ENCODE data around the gene CYSRT1.

CYSRT1 gene, protein sequence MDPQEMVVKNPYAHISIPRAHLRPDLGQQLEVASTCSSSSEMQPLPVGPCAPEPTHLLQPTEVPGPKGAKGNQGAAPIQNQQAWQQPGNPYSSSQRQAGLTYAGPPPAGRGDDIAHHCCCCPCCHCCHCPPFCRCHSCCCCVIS

DNA sequence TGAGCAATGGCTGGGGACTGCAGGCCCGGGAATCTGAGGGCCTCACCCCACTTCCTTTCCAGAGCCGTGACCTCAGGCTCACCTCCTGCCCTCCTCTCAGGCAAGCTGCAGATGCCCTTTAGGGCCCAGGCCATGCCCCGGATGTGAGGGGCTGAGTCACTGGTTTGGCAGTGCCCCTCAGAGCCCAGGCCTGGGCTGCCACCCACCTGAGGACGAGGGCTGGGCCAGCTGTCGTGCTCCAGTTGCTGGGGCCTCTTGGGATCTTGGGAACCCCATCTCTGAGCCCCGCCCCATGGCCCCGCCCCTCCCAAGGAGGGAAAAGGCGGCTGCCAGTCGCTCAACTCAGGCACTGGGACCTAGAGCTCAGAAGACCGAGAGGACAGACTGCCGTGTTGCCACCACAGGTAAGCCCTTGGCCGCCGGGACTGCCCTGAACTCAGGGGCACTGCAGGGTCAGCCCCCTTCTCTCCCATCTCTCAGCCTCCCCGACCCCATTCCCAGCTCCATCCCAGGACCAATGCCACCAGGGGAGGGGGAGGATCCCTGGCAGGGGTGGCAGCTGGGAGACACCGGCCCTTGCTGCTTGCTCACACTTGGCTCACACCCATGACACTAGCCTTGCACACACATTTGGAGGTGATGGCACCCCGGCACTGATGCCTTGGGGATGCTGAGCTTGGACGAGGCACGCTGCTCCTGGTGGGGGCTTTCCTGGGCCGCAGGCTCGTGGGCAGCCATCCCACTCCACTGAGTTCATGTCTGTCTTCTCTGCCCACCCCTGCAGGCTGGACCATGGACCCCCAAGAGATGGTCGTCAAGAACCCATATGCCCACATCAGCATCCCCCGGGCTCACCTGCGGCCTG is at the start of gene CYSRT1:
TSS of gene CYSRT1 (plus strand) at position 345 of the 865 bp plus-strand sequence. CDS start at position 793, 448 bp downstream.
- DNase-seq (ENCODE audit: low spot score) = no peak

DNA sequence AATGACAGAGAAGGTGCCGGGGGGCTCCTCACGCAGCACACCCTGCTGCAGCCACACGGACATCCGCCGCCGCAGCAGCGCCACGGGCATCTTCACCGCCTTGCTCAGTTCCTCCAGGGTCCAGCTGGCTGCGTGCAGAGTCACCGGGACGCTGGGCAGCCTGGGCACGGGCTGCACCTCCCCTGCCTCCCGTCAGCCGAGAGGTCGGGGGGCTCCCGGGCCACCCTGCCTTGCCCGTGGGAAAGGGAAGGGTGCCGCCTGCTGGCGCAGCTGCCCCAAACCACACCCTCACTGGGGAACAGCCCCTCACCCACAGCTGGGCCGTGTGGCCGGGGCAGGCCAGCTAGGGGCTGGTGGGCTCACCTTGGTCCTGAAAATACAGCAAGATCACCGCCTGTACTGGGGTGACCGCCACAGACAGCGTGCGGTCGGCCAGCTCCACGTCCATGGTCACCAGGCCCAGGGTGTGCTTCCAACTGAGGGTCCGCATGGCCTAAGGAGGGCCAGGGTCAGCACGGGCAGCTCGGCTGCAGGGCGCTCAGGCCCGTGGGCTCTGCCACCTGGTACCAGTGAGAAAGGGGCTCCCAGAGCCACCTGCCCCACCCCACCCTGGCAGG is 49.5 kb upstream of the CYSRT1 start:
- DNase-seq (ENCODE audit: low spot score) = no peak

DNA sequence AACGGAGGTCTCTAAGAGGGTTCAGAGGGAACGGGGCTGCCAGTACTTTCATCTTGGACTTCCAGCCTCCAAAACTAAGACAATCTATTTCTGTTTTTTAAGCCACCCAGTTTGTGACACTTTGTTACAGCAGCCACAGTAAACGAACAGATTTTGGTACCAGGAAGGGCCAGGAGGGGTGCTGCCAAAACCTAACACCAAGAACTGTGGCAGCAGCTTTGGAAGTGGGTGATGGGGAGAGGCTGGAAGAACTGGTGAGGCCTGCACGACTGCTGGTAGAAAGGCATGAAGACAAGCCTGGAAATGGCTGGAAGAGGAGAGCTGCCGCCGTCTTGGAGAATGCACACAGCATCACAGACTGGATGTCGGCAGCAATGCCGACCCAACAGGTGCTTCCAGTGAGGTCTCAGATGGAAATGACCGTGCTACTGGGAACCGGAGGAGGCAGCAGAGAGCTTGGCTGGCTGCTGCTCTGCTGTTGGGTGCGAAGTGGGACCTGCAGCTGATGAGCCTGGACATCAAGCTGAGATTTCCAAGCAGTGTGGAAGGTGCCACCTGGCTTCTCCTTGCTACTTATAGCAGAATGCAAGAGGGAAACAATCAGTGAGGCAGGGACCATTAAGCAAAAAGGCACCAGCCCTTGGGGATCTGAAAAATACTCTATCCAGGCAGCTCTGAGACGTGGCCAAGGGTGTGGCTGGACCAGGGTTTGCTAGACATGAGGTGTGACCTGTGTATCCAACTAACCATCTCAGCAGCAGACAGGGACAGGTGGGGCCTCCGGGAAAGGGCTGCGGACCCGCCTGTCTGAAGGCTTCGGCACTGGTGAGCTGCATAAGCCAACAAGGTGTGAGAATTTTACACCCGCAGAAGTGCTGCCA is 48.4 kb upstream of the CYSRT1 start:
- DNase-seq (ENCODE audit: low spot score) = no peak

DNA sequence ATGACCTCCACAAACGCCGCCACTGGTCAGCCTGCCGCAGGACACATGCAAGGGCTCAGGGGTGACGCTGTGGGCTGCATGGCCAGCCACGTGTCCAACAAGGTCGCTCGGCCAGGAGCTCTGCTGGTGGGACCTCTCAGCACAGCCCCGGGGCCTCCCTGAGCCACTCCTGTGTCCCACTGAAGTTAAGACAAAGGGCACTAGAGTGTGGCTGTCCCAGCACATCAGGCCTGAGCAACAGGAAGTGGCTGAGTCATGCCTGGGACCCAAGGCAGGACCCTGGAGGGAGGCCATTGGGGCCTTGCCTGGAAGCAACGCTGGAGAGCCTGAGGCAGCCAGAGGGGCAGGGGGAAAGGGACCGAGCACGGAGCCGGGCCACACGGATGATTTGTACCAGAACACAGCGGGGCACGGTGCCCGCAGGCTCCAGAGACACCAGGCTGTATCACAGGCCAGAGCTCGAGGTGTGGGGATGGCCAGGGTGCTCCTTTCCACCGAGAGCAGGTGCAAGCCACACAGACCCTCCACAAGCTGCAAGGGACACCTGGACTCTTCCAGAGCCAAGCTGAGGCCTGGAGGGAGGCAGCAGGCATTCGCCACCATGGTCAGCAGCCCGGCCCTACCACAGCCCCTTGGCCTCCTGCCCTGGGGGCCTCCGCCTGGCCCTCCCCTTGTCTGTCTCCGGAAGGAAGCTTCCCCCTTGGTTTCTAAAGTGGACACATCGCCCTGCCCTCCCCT is 46.6 kb upstream of the CYSRT1 start:
- no peak for DNase-seq (ENCODE audit: low spot score)

DNA sequence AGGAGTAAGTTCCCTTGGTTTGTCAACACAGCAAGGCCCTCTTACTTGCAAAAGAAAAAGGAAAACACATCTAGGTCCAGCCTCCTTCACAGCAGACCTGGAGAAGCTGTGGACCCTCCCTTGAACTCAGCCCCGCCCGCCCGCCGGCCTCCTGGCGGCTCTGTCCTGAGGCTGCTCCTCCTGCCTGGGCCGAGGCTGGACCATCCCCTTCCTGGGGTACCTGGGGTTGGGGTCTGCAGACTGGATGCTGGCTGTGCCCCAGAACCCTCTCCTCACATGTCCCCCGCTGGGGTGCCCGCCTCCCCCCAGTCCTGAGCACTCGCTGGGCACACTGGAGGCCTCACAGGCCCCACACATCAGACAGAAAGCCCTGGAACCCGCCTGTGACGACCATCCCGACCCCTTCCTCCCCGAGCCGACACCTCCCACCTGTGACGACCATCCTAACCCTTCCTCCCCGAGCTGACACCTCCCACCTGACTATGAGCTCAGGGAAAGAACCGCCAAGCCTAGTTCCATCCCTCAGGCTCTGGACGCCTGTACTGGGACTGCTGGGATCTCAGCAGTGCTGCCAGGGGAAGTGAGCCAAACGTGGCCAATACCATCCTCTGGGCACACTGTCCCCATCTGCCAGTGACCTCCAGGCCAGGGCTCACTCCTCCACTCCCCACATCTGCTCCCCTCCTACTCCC is 45.9 kb upstream of the CYSRT1 start:
- no peak for DNase-seq (ENCODE audit: low spot score)

DNA sequence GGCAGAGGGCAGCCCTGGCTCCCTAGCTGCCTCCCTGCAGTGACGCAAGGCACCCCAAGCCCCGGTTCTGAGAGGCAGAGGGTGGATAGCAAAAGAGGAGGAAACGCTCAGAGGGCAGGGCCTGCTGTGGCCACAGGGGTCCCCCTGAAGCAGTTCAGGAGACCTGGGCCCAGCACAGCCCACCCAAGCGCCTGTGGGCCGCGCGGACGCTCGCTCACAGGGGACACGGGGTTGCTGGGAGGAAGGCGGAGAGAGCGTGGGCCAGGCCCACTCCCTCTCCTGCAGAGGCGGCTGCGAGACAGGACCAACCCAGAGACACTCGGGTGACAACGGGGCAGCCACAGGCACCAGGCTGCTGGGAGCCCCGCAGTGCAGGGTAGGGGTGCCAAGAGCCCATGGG is 45.2 kb upstream of the CYSRT1 start:
- no peak for DNase-seq (ENCODE audit: low spot score)

DNA sequence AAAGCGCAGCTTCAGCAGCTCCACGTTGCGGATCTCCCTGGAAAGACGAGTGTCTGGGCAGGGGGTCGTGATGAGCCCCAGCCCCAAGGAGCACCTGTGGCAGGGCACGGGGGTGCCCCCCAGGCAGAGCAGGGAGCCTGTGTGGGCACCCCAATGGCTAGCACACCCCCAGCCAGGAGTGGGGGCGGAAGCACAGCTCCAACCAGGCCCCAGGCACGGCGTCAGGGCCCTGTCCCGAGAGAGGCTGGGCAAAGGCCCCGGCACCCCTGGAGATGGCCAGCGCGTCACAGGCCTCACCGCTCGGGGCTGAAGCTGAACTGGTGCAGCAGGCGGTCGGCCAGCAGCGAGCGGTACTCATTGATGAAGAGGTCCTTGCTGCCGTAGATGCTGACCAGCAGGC is 44.5 kb upstream of the CYSRT1 start:
- DNase-seq (ENCODE audit: low spot score) = no peak

DNA sequence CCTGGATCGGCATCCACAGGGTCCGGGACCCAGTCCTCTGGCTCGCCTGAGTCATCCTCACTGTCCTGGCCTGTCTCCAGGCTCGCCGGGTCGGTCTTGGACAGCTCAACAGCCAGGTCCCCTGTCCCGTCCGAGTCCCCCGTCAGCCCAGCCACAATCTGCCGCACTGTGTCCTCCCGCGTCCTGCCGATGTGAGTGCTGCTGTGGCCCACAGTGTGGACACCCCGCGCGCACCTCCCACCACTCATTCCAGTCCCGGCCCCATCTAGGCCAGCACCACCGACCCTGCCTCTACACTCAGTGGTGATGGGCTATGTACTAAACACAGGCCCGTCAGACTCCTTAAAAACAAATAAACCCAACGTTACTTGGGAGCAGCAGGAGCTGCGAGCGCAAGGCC is 43.3 kb upstream of the CYSRT1 start:
- DNase-seq (ENCODE audit: low spot score) = no peak

DNA sequence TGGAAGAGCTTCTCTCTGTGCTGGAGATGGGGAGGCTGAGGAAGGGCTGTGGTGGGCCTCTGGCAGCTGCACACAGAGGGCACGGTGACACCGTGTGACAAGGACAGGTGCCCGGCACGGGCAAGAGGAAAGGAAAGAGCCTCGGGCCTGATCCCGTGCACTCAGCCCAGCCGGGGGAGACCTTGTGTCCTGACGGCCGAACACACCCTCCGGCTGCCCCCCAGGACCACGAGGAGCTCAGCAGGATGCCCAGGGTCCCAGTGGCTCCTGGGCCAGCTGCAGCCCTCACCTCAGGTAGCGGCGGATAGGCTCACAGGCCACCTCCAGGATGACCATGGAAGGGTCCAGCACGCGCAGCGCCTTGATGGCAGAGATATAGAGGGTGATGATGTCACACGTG is 42.1 kb upstream of the CYSRT1 start:
- DNase-seq (ENCODE audit: low spot score) = no peak

DNA sequence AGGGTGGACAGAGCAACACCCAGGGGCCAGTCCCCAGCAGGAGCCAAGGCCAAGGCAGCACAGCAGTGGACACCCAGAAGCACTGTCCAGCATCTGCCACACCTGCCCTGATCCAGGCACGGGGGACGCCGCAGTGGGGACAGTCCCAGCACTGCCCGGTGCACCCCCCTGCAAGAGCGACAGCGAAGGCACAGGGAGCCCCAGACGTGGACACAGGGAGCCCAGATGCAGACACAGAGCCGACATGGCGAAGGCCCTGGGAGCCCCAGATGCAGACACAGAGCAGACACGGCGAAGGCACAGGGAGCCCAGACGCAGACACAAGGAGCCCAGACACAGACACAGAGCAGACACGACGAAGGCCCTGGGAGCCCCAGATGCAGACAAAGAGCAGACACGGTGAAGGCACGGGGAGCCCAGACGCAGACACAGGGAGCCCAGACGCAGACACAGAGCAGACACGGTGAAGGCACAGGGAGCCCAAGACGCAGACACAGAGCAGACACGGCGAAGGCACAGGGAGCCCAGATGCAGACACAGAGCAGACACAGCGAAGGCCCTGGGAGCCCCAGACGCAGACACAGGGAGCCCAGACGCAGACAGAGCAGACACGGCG is 40.9 kb upstream of the CYSRT1 start:
- DNase-seq (ENCODE audit: low spot score) = no peak

DNA sequence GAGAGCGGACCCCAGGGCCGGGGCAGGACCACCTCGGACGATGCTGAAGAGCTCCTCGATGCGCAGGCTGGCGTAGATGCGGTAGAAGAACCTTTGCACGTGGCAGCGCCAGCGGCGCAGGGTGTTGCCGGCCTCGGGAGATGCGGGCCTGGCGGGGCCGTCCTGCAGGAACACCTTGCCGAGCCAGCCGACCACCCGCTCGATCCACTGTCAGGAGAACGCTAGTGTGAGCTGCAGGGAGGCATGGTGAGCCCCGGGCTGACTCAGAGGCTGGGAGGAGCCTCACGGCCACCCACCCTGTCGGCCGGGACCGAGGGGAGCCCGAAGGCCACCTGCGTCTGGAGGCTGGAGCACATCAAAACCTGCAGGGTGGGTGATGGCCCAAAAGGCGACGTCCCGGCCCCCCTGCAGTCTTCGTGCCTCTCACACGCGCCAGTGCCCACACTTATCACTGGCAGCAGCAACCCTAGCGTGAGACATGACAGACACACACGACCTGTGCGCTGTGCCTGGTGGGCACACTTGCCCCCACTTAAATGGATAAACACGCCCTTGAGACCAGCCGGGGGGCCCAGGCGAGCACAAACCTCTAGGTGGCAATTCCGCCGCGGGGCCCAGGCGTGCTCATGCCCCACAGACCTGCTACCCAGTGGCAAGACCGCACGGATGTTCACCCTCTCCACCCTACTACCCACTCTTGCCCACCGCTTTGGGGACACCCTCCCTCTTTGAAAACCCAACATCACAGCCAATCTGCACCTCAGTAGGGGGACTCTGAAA is 39.9 kb upstream of the CYSRT1 start:
- no peak for DNase-seq (ENCODE audit: low spot score)

DNA sequence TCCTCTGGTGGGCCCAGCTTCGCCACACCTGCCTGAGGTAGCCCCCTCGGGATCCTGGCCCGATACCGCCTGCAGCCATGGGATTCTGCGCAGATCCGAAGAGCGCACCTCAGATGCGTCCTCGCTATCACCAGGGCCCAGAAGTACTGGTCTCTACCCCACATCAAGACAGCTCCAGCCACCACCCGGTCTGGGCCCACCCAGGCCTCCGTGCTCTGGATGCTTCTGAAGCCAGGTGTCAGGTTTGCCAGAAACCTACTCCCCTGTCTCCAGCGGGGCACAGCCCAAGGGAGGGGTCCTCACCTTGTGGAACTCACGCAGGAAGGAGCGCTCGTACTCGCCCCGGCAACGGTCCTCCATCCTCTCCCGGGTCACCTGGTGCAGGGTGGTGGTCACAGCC is 39.1 kb upstream of the CYSRT1 start:
- no peak for DNase-seq (ENCODE audit: low spot score)

DNA sequence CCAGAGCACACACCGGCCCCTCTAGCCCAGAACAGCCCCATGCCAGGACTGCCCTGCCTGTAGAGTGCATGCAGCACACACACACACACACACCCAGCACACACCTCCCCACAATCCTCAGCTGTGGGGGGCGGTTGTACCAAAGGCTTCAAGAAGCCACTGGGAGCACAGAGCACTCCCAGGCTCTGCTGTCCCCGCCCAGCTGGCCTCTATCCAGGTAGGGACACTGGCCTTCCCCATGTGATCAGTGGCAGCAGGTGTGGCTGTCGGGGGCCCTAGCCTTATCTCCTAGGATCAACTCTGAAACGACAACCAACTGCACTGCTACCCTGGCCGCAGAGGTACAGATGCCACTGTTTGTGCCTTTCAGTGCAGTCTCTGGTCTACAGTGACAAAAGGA is 38.6 kb upstream of the CYSRT1 start:
- no peak for DNase-seq (ENCODE audit: low spot score)

DNA sequence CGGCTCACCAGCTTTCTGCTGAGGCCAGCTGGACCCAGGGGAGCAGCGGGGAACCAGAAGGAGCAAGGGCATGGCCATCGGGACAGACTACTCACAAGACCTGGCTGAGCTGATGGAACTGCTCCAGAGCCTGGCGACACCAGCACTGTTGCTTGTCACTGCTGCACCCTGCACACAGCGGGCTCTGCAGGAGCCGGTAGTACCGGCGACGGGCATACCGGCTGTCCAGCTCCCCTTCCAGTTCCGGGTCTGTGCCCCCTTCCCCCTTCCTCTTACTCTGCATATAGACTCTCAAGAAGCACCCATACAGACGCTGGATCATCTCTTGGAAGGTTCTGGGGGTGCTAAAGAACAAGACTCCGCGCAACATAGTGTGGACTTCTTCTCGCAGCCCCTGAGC is 37.6 kb upstream of the CYSRT1 start:
- no peak for DNase-seq (ENCODE audit: low spot score)

DNA sequence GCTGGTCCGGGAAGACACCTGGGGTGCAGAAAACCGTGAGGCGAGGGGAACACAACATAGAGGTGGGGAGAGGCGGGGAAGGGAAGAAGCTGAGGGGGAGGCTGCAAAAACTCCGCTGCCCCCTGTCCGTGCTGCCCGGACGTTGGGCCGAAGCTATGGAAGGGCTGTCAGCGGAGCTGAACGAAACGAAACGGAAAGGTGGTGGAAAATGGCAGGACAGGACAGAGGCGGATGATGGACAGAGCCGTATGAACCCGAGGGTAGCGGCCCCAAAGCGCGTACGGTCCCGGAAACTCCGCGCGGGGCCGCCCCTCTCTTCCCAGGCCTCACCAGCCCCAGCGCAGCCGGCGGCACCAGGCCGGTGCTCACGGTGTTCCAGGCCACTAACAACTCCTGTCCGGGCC is 36.9 kb upstream of the CYSRT1 start:
- DNase-seq (ENCODE audit: low spot score) = no peak

DNA sequence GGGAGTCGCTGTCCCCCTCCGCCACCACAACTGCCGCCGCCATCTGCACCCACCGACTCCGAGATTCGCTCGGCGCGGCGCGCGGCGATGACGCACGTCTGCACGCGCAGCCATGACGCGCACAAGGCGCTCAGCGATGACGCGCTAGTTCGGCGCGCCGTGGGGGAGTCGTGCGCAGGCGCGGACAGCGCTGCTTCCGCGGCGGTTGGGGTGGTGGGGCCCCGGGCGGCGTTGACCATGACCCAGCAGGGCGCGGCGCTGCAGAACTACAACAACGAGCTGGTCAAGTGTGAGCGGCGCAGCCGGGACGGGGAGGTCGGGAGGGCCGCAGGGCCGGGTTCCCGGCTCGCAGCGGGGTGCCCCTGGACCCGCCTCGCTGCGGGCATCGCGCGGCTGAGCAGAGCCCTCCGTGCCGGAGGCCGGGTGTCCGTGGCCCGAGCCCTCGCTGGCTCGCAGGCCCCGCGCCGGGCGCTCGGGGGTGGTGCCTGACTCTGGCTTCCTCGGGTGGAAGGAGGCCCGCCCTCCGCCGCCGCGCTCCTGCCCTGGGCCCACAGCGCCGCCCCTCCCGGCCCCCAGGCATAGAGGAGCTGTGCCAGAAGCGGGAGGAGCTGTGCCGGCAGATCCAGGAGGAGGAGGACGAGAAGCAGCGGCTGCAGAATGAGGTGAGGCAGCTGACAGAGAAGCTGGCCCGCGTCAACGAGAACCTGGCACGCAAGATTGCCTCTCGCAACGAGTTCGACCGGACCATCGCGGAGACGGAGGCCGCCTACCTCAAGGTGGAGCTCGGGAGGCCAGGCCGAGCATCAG is 36.3 kb upstream of the CYSRT1 start, which contains the start of the genes ANAPC2 and SSNA1:
TSS of gene ANAPC2 (minus strand) at position 71 of the 807 bp plus-strand sequence. CDS start at position 43, 28 bp downstream.
TSS of gene SSNA1 (plus strand) at position 187 of the 807 bp plus-strand sequence. CDS start at position 238, 51 bp downstream.
- DNase-seq (ENCODE audit: low spot score) = peak; percentile 93

DNA sequence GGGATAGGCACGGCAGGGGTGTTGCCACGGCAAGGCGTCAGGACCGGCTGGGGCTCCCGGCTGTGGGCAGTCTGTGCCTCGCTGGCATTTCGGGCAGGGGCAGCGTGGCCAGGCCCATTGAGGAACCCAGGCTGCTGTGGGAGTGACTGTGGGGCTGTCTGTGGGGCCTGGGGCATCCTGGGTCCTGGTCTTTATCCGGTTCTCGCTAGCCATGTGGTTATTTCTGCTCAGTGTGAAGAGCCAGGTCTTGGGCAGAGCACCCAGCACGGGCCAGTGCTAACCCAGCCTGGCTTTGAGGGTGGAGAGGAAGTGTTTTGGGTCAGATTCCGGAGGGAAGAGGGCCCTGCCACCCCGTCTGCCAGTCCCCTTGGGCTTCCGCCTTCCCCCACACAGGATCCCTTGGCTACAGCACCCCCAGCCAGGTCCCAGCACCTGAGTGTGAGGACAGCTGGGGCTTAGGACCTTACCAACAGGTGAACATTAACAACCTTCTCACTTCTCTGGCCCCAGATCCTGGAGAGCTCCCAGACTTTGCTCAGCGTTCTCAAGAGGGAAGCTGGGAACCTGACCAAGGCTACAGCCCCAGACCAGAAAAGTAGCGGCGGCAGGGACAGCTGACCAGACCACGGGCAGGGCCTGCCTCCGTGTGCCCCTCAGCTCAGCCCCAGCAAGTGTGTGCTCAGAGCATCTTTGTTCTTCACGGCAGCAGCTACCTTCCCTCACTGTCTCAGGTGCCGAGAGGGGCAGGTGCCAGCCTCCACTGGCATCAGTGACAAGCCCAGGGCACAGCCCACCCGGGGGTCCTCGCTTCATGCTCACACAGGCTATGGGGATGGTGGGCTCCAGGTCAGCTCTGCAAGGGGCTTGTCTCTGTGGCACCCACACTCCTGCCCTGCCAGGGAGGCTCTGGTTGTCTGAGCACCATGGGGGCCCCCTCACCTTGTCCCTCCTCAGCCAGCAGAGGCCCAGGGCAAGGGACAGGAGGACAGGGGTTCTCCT is 35.4 kb upstream of the CYSRT1 start:
- no peak for DNase-seq (ENCODE audit: low spot score)

Data from putamen (tissue), 1 donor.